Measurements from ENCODE around the gene MTHFD1L.

MTHFD1L gene

DNA sequence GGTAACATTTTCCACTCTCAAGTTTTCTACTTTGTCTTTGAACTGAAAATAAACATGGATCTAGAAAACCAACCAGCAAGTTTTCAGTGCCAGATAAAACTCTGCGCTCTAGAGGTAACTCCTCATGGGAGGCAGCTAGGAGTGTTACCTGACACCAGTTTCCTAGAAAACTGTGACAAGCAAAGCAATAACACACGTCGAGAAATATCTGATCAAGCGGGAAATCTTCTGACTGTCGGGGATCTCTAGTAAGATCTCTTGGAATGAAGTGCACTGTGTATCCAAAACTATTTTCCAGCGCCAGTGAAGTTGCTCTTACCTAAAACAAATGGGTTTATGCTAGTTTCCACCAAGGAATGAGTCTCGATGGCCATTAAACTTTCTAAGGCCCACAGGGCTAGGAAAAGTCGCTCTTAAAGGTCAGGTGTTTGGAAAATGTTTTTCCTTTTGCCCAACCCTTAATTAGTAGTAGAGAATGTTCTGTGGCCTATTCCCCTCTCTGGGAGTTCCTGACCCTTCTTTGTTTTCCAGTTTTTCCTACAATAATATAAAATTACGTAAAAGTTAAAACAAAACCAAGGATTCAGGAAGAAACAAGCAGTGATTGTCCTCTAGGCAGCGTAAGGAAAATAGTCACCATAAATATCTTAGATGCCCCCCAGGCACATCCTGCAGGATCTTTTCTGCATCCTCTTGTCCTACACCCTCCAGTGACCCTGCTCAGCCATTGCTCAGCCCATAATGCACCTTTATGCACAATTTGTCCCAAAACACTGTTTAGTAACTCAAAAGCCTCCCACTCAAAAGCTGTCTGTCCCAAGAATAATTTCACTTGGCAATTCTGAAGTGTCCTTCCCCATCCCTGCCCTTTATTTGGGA lies 236.6 kb downstream of the MTHFD1L start:
- H3K4me3 ChIP-seq, result no peak overlapping the region
- H3K9ac ChIP-seq (ENCODE audit: insufficient read length), result no peak overlapping the region
- peaks cover 8% of the 10 kb centered on the region for H3K36me3 ChIP-seq (ENCODE audit: insufficient read depth, low read length)
- no peak for DNase-seq (ENCODE audit: low read depth, low spot score)
- TF ChIP-seq FOXP2 (optimal IDR thresholded peaks at IDR 0.05; ENCODE audit: control extremely low read depth, extremely low read length, insufficient read depth) (no peak), POLR2AphosphoS5 (IDR thresholded peaks at IDR 0.05; ENCODE audit: borderline replicate concordance, low read depth, low read length) (no peak), EZH2 (IDR thresholded peaks at IDR 0.05) (no peak)
- H3K9me3 ChIP-seq (ENCODE audit: low read depth, low read length), result no peaks in the 10 kb centered on the region
- H3K27ac ChIP-seq, result no peak overlapping the region

DNA sequence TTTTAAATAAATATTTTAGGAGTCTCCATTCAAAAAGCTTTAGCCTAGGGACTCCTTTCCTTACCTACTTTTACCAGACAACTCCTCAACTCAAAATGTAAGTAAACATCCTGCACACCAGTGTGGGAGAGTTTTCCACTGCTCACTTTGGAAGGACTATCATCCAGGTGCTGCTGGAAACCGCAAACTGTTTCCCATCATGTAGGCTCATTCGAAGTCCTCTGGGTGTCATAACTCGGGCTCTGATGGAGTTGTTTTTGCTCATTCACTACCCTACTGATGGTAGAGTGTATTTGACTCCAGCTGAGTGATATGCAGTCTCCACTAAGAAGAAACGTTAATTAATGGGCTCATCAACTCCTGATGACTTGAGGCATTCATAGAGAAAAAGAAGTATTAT lies 237.8 kb downstream of the MTHFD1L start:
- Histone ChIP-seq H3K9me3 (ENCODE audit: low read depth, low read length) (no peaks in the 10 kb centered on the region), H3K36me3 (ENCODE audit: insufficient read depth, low read length) (peaks cover 8% of the 10 kb centered on the region)

DNA sequence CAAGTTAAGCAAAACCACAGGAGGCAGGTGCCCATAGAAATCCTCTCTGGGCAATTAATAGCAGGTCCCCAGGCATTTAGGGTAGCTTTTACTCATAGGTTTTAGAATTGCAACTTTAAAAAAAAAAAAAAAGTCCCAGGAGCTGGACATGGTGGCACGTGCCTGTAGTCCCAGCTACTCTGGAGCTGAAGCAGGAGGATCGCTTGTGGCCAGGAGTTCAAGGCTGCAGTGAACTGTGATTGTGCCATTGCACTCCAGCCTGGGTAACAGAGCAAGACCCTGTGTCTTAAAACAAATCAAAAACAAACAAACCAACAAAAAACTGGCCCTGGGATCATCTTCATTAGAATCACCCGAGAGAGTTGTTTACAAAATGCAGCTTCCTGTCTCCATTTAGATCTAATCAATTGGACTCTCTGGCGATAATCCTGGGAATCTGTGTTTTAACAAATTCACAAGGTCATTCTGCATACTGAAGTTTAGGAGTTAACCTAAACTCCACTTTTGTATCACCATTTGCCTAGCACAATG lies 242.5 kb downstream of the MTHFD1L start:
- Histone ChIP-seq H3K9ac (ENCODE audit: insufficient read length) (no peak overlapping the region), H3K9me3 (ENCODE audit: low read depth, low read length) (no peaks in the 10 kb centered on the region), H3K27ac (no peak overlapping the region), H3K36me3 (ENCODE audit: insufficient read depth, low read length) (no peaks in the 10 kb centered on the region), H3K4me3 (no peak overlapping the region)
- TF ChIP-seq POLR2AphosphoS5 (IDR thresholded peaks at IDR 0.05; ENCODE audit: borderline replicate concordance, low read depth, low read length) (no peak), EZH2 (IDR thresholded peaks at IDR 0.05) (no peak), FOXP2 (optimal IDR thresholded peaks at IDR 0.05; ENCODE audit: control extremely low read depth, extremely low read length, insufficient read depth) (no peak)
- DNase-seq (ENCODE audit: low read depth, low spot score), result no peak

More for the DNA sequence above, 237.8 kb downstream of the MTHFD1L start:
- no peak for TF ChIP-seq EZH2 (IDR thresholded peaks at IDR 0.05)
- no peak for TF ChIP-seq POLR2AphosphoS5 (IDR thresholded peaks at IDR 0.05; ENCODE audit: borderline replicate concordance, low read depth, low read length)
- TF ChIP-seq FOXP2 (optimal IDR thresholded peaks at IDR 0.05; ENCODE audit: control extremely low read depth, extremely low read length, insufficient read depth), result no peak
- DNase-seq (ENCODE audit: low read depth, low spot score), result no peak
- no peak overlapping the region for H3K27ac ChIP-seq
- H3K4me3 ChIP-seq, result no peak overlapping the region
- H3K9ac ChIP-seq (ENCODE audit: insufficient read length), result no peak overlapping the region

DNA sequence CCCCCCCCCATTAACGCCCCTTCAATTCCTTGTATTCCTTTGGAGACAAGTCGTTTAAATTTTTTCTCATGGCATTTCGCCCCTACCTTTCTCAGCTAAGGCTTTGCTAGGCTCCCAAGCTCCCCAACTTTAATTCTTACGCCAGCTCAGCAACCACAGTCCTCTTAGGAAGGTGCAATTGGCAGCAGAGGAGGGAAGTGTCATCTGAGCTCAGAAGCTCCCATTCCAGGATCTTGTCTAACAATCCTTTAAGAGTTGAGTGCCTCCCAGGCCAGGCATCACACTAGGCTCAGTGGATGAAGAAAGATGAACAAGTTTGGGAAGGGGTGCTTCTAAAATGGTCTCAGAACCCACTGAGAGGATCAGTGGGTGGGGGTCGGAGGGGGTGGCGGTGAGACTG lies 243.0 kb downstream of the MTHFD1L start:
- no peak for DNase-seq (ENCODE audit: low read depth, low spot score)
- TF ChIP-seq EZH2 (IDR thresholded peaks at IDR 0.05) (no peak), FOXP2 (optimal IDR thresholded peaks at IDR 0.05; ENCODE audit: control extremely low read depth, extremely low read length, insufficient read depth) (no peak), POLR2AphosphoS5 (IDR thresholded peaks at IDR 0.05; ENCODE audit: borderline replicate concordance, low read depth, low read length) (no peak)
- Histone ChIP-seq H3K9ac (ENCODE audit: insufficient read length) (no peak overlapping the region), H3K9me3 (ENCODE audit: low read depth, low read length) (no peaks in the 10 kb centered on the region), H3K4me3 (no peak overlapping the region), H3K27ac (no peak overlapping the region), H3K36me3 (ENCODE audit: insufficient read depth, low read length) (no peaks in the 10 kb centered on the region)

DNA sequence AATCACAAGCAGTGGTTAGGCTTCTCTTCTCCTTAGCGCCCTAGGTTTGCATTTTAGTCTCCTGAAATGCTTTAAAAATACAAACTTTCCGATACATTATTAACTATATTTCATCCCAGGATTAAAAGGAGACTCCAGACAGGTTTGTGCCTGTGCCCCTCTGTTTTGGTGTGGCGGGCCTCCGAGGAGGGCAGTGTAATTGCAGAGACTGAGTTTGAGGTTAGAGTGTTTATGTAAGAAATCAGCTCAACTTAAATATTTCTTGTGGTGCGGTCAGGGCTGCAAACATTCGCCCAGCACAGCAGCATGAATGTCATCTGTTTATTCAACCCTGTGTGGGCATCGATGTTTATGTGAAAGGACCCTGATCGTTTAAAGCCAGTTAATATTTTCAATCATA lies 243.9 kb downstream of the MTHFD1L start:
- DNase-seq (ENCODE audit: low read depth, low spot score), result no peak
- H3K9me3 ChIP-seq (ENCODE audit: low read depth, low read length), result no peaks in the 10 kb centered on the region
- H3K9ac ChIP-seq (ENCODE audit: insufficient read length), result no peak overlapping the region
- no peaks in the 10 kb centered on the region for H3K36me3 ChIP-seq (ENCODE audit: insufficient read depth, low read length)
- TF ChIP-seq FOXP2 (optimal IDR thresholded peaks at IDR 0.05; ENCODE audit: control extremely low read depth, extremely low read length, insufficient read depth) (no peak), EZH2 (IDR thresholded peaks at IDR 0.05) (no peak), POLR2AphosphoS5 (IDR thresholded peaks at IDR 0.05; ENCODE audit: borderline replicate concordance, low read depth, low read length) (no peak)
- H3K4me3 ChIP-seq, result no peak overlapping the region
- no peak overlapping the region for H3K27ac ChIP-seq

DNA sequence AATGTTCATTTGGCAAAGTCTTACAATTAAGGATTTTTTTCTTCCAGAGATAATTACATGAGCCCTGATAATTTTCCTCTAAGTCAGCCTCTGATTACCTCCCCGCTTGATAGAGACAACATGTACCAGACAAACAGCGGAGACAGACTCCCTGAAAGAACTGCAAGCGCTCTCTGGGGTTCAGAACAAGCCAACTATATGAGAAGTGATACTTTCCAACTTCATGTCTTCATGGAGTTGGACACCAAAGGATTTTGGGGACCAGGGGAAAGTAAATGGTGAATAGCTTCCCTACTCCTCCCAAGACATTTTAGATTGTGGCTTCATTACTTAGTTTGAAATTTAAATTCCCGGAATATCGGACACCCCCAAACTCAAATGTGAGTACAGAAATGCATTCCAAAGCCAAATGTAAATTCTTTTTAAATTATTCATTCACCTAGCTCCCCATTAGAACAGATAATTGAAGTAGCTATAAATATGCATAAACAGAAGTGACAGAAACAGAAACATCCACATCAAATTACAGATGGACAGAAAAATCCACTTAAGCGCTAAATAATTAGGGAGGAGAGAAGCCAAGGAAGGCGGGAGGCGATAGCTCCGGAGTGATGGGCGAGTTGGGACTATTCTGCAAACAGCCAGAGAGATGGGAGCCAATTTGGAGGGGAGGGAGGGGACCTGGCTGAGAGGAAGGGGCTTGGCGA lies 244.5 kb downstream of the MTHFD1L start:
- H3K4me3 ChIP-seq, result no peak overlapping the region
- no peaks in the 10 kb centered on the region for H3K36me3 ChIP-seq (ENCODE audit: insufficient read depth, low read length)
- no peaks in the 10 kb centered on the region for H3K9me3 ChIP-seq (ENCODE audit: low read depth, low read length)
- H3K27ac ChIP-seq, result no peak overlapping the region
- DNase-seq (ENCODE audit: low read depth, low spot score), result no peak
- TF ChIP-seq EZH2 (IDR thresholded peaks at IDR 0.05), result no peak
- TF ChIP-seq FOXP2 (optimal IDR thresholded peaks at IDR 0.05; ENCODE audit: control extremely low read depth, extremely low read length, insufficient read depth), result no peak
- no peak for TF ChIP-seq POLR2AphosphoS5 (IDR thresholded peaks at IDR 0.05; ENCODE audit: borderline replicate concordance, low read depth, low read length)
- H3K9ac ChIP-seq (ENCODE audit: insufficient read length), result no peak overlapping the region

DNA sequence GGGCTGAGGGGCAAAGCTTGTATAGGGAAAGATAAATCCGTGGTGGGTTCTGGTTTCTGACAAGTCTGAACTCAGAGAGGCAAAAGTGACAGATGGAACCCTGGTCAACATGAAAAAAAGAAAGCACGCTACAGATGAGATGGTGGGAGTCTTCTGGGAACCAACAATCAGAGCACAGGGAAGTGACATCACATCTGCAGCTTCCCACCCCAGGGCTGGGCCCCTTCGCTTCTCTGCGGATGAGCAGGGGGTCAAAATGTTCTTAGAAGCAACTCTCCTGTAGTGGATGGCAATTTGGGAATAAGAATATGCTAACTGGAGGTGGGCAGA lies 245.0 kb downstream of the MTHFD1L start:
- TF ChIP-seq POLR2AphosphoS5 (IDR thresholded peaks at IDR 0.05; ENCODE audit: borderline replicate concordance, low read depth, low read length), result no peak
- no peak for TF ChIP-seq EZH2 (IDR thresholded peaks at IDR 0.05)
- TF ChIP-seq FOXP2 (optimal IDR thresholded peaks at IDR 0.05; ENCODE audit: control extremely low read depth, extremely low read length, insufficient read depth), result no peak
- no peak for DNase-seq (ENCODE audit: low read depth, low spot score)
- Histone ChIP-seq H3K27ac (no peak overlapping the region), H3K9ac (ENCODE audit: insufficient read length) (no peak overlapping the region), H3K4me3 (no peak overlapping the region), H3K9me3 (ENCODE audit: low read depth, low read length) (no peaks in the 10 kb centered on the region), H3K36me3 (ENCODE audit: insufficient read depth, low read length) (no peaks in the 10 kb centered on the region)

DNA sequence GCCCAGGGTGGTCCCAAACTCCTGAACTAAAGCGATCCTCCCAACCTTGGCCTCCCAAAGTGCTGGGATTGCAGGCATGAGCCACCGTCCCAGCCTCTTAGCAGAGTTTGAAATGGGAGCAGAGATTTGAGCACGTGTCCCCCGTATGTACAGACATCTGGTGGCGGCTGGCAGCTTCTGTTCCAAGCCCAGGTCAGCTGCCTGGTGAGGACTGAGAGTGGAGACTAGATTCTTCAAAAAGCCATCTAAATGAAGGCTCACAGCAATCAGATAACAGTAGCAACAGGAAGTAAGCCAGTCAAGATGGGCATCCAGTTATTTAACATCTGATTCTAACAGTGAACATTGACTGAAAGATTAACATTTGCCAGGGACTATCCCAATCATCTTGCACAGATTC lies 246.2 kb downstream of the MTHFD1L start:
- DNase-seq (ENCODE audit: low read depth, low spot score), result no peak
- TF ChIP-seq POLR2AphosphoS5 (IDR thresholded peaks at IDR 0.05; ENCODE audit: borderline replicate concordance, low read depth, low read length), result no peak
- TF ChIP-seq EZH2 (IDR thresholded peaks at IDR 0.05), result no peak
- TF ChIP-seq FOXP2 (optimal IDR thresholded peaks at IDR 0.05; ENCODE audit: control extremely low read depth, extremely low read length, insufficient read depth), result no peak
- no peaks in the 10 kb centered on the region for H3K9me3 ChIP-seq (ENCODE audit: low read depth, low read length)

More for the DNA sequence above, 246.2 kb downstream of the MTHFD1L start:
- Histone ChIP-seq H3K36me3 (ENCODE audit: insufficient read depth, low read length) (no peaks in the 10 kb centered on the region), H3K4me3 (no peak overlapping the region), H3K9ac (ENCODE audit: insufficient read length) (no peak overlapping the region), H3K27ac (no peak overlapping the region)
